Activated gamma-delta T cell (primary cell): Measurements from ENCODE around the gene TLR1.

Experiments used
- DNase-seq: peaks from one replicate; lab custom pipeline; 2025; lab: John Stamatoyannopoulos, UW
- total RNA-seq, 2 donors: gene quantifications; one replicate each; lab custom pipeline; 2026; lab: John Stamatoyannopoulos, UW

Gene TLR1, protein sequence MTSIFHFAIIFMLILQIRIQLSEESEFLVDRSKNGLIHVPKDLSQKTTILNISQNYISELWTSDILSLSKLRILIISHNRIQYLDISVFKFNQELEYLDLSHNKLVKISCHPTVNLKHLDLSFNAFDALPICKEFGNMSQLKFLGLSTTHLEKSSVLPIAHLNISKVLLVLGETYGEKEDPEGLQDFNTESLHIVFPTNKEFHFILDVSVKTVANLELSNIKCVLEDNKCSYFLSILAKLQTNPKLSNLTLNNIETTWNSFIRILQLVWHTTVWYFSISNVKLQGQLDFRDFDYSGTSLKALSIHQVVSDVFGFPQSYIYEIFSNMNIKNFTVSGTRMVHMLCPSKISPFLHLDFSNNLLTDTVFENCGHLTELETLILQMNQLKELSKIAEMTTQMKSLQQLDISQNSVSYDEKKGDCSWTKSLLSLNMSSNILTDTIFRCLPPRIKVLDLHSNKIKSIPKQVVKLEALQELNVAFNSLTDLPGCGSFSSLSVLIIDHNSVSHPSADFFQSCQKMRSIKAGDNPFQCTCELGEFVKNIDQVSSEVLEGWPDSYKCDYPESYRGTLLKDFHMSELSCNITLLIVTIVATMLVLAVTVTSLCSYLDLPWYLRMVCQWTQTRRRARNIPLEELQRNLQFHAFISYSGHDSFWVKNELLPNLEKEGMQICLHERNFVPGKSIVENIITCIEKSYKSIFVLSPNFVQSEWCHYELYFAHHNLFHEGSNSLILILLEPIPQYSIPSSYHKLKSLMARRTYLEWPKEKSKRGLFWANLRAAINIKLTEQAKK
- total RNA-seq = 37.9 to 43.7 reads per million in 2 donors

DNA sequence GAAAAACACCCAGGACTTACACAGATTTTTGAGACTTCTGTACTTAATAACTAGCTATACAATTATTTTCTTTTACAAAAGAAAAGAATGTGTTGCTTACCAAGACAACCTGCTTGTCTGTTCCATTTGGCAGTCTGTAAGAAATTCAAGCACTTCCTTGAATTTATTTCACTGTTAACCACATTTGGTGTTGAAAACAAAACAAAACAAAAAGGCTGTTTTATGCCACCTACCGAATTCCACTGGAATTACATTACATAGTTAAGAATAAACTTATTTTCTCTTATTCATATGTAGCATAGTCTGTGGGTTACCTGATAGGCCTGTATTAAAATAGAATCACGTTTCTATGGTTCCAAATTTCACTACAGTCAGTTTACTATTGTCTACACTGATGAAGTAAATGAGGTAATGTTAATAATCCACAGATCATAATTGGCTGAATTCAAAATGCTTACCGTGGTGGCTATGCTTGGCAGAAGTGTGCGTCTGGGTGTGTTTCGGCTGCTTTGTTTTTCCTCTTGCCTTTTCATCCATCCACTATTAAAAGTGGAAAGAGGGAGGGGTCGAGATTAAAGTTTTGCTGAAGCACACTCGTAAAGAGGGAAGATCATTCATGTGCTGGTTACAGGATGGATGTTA, at the start of gene TLR1:
Gene TLR1, minus strand, starts transcription at position 138 of the 642 bp plus-strand sequence. CDS start 5,960 bp downstream, outside the sequence.
- no peak for DNase-seq

DNA sequence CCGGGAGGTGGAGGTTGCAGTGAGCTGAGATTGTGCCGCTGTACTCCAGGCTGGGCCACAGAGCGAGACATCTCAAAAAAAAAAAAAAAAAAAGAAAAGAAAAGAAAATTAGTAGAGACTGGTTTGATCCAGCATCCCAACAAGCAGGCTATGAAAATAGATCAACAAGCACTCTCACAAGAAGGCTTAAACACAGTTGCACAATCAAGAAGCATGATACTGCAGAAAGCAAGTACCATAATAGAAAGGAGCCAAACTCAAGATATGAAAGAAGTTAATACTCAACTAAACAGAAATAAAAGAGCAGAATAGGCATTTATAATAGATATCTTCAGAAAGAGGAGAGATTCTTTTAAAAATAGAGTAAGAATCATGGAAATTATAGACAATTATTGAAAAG, 41.4 kb upstream of the TLR1 start:
- no peak for DNase-seq

DNA sequence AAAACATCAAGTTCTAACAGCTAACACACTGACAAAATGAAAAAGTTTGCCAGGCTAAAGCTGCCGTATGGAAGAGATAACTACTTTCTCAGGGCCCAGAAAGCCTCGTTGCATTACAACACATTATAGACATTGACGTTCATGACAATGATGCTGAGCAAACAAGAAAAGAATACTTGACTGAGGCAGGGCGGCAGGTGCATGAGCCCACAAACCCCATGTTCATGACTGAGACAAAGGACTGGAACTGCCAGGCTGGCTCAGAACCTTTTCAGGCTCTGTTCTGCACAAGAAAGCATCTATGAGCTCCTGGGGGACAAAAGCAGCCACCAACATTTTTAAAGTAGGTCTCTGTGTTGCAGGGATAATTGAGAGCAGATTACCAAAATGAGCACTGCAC, 38.4 kb upstream of the TLR1 start:
- DNase-seq = no peak

DNA sequence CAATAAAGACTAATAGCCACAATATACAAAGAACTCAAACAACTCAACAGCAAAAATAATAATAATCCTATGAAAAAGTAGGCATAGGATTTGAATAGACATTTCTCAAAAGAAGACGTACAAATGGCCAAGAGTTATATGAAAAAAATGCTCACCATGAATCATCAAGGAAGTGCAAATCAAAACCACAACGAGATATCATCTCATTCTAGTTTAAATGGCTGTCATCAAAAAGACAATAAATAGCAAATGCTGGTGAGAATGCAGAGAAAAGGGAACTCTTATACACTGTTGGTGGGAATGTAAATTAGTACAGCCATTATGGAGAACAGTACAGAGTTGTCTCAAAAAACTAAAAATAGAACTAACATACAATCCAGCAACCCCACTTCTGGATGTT, 33.3 kb upstream of the TLR1 start:
- no peak for DNase-seq

DNA sequence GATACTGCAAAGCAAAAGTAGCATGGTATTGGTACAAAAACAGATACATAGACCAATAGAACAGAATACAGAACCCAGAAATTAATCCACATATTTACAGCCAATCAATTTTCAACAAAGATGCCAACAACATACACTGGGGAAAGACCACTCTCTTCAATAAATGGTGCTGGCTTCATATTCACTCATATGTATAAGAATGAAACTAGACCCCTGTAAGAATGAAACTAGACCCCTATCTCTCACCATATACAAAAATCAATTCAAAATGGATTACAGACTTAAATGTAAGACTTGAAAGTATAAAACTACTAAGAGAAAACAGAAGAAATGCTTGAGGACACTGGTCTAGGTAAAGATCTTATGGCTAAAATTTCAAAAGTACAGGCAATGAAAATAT, 32.7 kb upstream of the TLR1 start:
- DNase-seq = no peak

DNA sequence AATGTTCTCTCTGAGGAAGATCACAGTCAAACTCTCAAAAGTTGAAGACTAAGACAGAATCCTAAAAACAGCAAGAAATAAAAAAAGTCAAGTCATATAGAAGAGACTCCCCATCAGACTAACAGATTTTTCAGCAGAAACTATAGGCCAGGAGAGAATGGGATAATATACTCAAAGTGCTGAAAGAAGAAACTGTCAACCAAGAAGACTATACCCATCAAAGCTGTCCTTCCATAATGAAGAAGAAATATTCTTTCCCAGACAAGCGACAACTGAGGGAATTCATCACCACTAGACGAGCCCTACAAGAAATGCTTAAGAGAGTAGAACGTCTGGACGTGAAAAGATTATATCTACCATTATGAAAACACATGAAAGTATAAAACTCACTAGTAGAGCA, 30.0 kb upstream of the TLR1 start:
- DNase-seq = no peak

DNA sequence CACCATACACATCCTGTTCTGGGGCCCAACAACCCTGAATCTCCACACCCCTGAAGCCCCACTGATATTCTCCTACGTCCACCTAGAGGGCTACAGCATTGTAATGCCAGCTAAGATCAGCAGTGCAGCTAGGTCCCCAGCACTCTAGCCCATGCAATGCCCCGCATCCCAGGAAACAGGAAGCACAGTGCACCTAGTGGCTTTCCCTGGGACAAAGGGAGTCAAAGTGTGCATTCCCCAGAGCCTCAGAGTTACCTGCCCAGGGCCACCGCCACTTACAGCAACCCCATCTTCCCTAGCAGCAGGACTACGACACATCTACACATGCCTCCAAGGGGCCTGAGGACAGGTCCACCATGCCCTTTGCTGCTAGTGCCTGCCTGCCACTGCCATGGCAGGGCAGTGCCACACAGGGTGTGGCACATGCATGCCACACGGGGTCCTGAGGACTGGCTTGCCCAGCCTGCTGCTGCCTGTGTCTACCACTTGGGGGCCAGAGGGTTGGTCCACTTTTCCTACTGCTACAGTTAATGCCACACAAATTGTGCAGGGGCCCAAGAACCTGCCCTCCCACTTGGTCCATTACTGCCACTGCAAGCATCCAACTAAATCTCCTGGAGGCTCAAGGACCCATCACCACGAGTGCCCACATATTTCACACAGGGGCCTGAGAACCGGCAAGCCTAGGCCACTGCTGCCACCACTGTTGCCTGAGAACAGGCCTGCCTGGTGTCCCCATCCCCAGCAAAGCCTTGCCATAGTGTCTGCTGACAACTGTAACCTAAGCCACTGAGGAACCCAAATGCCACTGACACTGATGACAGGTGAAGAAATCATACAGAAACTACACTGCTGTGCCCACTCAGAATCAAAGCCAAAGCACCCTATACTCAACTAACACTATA, 28.3 kb upstream of the TLR1 start:
- no peak for DNase-seq

DNA sequence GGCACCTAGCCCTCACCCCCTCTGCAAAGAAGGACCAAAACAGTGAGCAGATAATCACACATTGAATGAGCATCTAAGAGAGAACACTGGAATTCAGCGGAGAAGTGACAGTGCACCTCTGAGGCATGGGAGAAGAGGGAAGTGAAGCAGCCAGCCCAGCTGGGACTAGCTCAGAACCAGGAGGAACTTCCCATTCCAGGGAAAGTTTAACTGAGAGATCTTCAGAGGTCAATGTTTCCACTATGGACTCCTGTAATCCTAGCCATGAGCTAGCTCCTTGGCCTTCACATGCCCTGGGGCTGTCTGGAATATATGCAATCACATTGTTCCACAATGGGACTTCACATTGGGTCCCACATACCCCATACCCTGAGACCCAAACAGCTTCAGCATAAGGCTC, 27.6 kb upstream of the TLR1 start:
- DNase-seq = no peak

DNA sequence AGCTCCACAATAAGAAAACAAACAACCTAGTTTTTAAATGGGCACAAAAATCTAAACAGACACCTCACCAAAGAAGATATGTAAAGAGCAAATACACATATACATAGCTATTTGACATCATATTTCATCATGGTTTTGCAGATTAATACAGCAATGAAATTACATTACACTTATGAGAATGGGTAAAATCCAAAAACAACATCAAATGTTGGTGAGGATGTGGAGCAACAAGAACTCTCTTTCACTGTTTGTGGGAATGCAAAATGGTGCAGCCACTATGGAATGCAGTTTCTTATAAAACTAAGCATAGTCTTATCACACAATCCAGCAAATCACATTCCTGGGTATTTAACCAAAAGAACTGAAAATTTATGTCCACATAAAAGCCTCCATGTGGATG, 27.1 kb upstream of the TLR1 start:
- DNase-seq = no peak

DNA sequence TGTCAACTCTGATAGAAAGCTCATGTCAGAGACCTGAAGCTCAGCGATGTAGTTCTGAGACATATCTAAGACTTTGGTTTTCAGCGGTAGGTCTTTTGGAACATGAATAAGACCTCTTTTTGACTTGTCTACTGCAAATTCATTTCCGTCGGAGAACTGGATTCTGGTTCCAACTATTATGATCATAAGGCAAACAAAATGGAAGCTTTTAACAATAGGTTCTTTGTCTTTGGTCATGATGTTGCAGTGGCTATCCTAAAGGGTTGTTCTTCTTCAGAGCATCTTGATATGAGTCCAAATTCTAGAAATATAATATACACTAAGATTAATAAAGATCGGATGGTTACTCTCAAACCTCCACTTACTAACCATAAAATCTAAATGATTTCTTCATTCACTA, 24.6 kb upstream of the TLR1 start:
- no peak for DNase-seq

DNA sequence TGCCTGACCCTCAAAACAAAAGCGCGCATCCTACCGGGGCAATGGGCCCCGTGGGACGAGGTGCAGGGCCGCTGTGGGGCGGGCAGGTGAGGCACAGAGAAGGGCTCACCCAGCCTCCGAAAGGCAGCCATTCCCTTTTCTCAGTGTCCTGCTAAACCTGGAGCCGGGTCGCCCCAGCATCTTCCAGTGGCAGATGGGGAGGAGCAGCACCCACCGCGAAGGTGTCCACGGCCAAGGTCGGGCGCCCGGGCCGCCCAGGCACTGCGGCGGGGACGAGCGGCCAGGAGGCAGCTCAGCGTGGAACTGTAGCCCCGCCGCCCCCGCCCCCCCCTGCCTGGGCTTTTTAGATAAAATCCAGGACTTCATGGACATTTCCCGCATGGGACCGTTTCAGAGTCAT, 19.2 kb upstream of the TLR1 start:
- DNase-seq = no peak

DNA sequence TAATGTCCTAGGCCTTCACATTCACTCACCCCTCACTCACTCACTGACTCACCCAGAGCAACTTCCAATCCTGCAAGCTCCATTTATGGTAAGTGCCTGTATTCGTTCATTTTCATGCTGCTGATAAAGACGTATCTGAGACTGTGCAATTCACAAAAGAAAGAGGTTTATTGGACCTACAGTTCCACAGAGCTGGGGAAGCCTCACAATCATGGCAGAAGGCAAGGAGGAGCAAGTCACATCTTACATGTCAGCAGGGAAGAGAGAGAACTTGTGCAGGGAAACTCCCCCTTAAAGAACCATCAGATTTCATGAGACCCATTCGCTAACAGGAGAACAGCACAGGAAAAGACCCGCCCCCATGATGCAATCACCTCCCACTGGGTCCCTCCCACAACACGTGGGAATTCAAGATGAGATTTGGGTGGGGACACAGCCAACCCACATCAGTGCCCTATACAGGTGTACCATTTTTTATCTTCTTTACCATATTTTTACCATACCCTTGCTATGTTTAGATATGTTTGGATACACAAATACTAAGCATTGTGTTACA, 18.2 kb upstream of the TLR1 start:
- DNase-seq = no peak

DNA sequence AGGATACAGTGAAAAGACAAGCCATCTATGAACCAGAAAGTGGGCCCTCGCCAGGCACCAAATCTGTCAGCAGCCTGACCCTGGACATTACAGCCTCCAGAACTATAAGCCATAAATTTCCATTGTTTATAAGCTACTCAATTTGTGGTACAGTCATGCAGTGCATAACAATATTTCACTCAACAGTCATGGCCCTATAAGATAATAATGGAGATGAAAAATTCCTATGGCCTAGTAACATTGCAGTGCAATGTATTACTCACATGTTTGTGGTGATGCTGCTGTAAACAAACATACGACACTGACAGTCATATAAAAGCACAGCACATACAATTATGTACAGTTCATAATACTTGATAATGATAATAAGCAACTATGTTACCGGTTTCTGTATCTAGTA, 17.1 kb upstream of the TLR1 start:
- DNase-seq = no peak

DNA sequence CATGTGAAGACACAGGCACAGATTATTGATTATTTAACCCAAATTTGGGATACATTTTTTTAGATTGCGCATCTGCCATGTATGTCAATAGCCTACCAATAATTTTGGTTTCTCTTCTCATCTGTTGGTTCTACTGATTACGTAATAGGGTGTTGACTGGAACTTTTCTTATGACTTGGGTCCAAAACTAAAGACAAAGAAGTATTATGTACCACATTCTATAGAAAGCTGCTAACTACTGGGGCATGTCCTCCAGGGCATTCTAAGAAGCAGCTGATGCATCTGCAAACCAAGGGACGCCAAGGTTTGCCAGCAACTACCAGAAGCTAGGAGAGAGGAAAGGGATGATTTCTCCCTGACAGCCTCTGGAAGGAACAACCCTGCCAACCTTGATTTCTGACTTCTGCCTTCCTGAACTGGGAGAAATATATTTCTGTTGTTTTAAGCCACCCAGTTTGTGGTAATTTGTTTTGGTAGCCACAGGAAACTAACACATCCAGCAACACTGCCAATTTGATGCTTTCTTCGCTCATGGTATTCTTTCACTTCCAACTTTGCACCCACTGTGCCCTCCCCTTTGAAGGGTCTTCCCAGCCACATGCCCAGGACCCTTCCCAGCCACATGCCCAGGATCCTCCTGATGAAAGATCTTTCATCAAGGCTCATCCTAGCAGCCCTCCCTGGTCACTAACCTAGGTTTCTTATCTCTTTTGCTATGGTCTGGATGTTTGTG, 15.9 kb upstream of the TLR1 start:
- no peak for DNase-seq

DNA sequence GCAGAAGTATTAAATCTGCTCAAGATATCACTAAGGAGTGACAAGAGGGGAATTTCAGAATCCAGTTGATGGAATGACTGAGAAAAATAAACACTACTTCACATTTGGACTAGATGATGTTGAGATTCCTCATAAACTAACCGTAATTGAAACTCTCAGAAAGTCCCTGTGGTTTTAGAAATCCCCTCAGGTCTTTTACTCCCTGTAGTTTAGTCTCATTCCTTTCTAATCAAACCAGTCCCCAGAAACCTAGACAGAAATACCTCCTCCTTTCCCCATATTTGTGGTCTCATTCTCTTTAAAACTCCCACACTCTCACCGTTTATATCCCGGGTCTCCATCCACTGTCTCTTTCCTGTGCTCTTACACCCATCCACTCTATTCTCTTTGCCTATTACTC, 15.0 kb upstream of the TLR1 start:
- no peak for DNase-seq

DNA sequence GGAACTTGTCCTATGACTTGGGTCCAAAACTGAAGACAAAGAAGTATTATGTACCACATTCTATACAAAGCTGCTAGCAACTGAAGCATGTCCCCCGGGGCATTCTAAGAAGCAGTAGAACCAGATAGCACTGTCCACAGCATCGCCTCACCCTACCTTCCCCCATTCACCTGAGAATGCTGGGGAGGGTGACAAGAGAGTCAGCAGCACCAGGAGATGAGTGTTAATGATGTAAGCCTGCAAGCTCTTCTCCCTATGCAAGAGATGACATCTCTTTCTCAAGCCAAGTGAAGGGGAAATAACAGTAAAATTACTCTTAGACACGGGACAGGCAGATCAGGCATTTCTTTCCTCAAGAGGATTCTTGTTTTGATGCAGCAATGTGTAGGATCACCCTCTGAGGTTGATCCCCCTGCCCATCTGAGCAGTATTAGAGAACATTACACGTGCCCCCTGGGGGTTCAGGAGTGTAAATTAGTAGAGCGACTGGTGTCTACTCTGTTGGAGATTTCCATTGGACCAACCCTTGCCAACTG, 13.9 kb upstream of the TLR1 start:
- DNase-seq = no peak

DNA sequence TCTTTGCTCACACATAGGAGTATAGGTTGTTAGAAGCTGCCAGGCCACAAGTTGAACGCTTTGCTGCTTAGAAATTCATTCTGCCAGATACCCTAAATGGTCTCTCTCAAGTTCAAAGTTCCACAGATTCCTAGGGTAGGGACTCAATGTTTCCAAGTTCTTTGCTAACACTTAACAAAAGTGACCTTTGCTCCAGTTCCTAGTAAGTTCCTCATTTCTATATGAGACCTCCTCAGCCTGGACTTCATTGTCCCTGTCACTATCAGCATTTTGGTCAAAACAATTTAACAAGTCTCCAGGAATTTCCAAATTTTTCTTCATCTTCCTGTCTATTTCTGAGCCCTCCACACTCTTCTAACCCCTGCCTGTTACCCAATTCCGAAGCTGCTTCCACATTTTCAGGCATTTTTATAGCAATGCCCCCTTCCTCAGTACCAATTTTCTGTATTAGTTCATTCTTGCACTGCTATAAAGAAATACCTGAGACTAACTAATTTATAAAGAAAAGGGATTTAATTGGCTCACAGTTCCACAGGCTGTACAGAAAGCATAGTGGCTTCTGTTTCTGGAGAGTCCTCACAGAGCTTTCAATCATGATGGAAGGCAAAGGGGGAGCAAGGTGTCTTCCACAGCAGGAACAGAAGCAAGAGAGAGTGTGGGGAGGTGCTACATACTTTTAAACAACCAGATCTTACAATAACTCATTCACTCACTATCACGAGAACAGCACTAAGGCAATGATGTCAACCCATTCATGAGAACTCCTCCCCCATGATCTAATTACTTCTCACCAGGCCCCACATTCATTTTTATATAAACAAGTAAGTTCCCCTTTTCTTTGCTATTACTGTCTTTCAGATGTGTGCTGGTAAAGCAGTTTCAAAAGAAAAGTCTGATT, 11.5 kb upstream of the TLR1 start:
- no peak for DNase-seq

DNA sequence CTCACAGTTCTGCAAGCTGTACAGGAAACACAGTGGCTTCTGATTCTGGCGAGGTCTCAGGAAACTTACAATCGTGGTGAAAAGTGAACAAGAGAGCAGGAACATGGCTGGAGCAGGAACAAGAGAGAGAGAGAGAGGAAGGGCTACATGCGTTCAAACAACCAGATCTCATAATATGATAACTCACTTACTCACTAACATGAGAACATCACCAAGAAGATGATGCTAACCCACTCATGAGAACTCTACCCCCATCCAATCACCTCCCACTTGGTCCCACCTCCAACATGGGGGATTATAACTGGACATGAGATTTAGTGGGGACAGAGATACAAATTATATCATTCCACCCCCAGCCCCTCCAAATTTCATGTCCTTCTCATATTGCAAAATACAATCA, 9.8 kb upstream of the TLR1 start:
- DNase-seq = no peak

DNA sequence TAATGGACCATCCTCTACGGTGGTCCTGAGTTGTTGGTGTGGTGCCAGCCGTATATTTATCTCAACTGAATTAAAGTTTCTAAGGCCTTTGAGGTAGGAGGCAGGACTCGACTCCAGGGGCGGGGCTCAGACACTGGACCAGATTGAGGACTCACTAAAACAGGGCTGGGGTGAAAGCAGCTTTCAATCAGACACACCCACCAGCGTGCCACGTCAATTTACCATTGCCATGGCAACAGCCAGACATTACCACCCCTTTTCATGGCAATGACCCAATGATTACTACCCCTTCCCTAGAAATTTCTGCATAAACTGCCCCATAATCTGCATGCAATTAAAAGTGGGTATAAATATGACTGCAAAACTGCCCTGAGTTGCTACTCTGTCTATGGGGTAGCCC, 6.7 kb upstream of the TLR1 start:
- no peak for DNase-seq
